Measurements from ENCODE around the gene FBXL13.

The FBXL13 gene

DNA sequence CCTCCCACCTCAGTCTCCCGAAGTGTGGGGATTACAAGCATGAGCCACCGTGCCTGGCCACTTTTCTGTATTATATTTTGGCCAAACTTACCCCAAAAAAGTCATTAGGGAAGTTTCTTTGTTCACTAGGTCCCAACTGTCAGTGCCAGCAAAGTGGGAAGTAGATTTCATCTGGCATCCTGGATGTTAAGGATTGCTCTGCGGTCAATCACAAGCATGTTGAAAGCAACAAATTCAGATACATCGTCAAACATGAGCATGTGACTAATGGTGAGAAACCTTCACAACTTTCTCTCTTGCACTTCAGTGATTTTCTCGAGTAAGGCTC is 176.1 kb downstream of the FBXL13 start:
- no peak overlapping the region for H3K4me3 ChIP-seq (ENCODE audit: low read depth, low read length)

DNA sequence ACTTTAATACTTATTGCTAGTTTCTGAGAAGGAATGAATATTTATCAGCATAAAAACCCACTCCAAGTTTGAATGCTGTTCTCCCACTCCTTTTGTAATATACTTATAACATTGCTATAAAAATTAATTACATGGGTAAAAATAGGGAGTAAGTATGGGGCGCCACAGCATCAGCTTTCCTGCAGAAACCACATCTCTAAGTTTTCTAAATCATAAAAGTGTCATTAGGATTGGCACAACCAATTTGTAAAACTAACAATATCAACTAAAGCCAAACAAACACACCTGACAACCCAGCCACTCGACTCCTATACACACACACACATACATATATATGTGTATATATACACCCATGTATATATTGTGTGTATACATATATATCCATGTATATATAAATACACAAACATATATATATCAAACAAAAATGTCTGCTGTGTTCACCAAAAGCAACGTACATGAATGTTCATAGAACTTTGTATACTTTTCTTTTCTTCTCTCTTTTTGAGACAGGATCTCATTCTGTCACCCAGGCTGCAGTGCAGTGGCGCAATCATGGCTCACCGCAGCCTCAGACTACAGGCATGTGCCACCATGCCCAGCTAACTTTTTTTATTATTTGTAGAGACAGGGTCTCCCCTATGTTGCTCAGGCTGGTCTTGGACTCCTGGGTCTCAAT is 176.6 kb downstream of the FBXL13 start:
- H3K4me3 ChIP-seq (ENCODE audit: low read depth, low read length): no peak overlapping the region

DNA sequence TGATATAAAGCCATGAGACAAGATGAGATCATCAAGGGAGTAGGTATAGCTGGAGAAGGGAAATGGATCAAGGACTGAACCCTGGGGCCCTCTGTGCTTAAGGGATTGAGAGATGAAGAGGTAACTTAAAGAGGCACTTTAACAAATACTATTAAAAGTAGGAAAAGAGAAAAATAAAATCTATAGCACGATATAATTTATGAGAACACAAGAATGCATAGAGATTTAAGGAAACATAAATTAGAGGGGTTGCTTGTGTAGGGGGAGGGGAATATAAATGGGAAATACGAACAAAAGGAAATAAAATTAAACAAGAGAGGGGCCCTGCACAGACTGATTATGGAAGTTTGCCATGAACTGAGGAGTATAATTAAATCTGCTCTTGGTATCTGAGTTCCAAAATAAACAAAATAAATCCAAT is 177.4 kb downstream of the FBXL13 start:
- no peak overlapping the region for H3K4me3 ChIP-seq (ENCODE audit: low read depth, low read length)

GRCh38 chr7:102896585-102896984 is 178.0 kb downstream of the FBXL13 start:
- H3K4me3 ChIP-seq (ENCODE audit: low read depth, low read length): no peak overlapping the region

DNA sequence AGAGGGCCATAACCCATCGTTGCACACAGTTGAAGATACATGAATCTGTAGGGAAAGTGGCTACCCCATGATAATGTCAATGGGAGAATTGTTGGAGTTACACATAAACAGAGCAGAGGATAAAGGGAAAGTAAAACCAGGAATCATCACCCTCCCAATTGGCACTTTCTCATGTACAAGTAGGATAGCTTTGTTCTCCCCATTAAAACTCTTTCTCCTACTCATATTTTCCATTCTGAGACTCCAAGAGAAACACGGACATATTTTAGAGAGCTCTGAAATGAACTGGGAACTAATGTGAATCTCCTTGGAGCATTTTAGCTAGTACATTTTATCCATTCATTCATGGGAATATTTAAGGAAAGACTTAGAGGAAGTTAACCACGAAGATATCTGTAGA is 179.0 kb downstream of the FBXL13 start:
- no peak overlapping the region for H3K4me3 ChIP-seq (ENCODE audit: low read depth, low read length)

DNA sequence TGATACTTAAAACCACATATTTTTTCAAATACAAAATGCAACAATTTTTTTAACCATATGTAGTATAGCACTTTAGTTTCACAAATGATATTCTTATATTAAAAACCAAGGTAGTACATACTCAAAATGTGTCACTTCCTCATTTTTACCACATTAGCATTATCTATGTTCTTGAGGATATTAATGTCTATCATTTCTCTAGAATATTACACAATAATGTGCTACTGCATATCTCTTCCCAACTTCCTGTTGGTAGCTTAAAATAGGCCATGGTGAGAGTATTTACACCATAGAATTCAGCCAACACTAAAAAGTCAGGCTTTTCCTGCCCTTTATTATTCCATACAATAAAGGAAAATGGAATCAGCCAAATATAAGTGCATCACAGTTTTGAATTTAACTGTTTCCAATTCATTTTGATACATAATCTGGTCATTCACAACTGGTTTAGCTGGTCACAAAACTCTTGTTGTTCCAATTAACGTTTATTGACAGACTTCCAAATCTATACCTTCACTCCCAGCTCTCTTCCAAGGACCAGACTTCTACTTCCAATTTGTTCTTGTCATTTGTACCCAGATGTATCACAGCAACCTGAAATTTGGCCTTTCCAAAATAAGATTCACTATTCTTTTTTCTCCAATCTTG is 181.8 kb downstream of the FBXL13 start:
- no peak overlapping the region for H3K4me3 ChIP-seq (ENCODE audit: low read depth, low read length)

DNA sequence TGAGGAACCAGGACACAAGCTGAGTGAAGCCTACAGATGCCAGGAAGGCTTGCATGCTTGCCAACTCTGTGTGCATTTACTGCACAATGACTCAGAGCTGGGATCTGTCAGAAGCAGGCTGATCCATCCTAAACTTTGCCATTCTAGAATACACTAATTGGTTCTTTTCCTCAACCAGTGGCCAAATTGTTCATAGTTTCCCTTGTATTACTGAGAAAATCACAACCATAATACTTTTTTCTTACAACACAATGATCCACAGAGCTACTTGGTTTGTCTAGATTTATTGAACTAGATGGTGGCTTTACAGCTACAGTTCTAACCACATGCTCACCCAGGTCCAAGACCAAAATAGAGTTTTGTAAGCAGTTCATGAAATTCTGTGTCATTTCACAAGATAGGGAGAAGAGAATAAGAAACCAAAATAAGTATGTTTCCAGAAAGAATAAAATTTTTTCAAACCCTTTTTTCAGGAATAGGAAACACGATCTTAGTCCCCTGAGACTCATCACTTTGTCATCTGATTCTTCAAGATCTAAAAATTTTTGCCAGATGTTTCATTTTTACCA is 182.8 kb downstream of the FBXL13 start:
- H3K4me3 ChIP-seq (ENCODE audit: low read depth, low read length): no peak overlapping the region

DNA sequence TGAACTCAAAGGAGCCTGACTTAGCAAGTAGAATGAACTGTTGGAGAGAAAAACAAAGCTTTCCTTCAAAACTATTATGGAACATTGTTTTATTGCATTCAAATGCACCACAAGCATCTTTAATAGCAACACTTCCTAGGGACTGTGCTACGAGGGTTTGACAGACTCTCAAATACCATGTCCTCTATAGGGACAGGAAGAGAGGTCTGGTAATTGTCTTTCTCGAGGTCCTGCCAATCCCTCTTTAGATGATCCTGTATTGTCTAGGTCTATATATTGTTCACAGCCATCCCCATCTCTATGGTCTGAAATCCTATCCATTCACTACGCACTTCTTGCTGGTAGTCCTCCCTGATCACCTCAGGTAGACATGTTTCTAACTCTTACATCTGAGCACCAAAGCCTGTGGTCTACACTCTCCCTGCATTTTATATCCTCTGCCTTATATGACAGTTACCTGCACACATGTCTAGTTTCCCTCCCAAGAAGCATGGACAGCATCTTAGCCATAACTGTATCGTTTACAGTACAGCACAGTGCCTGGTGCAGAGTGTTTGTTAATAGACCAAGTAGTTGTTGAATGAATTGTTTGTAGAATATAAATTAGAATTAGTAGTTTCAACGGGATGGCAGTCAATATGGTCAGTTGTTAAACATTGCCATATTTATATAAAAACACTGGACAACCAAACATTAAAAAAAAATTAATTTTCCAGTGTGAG is 183.5 kb downstream of the FBXL13 start:
- H3K4me3 ChIP-seq (ENCODE audit: low read depth, low read length): no peak overlapping the region

DNA sequence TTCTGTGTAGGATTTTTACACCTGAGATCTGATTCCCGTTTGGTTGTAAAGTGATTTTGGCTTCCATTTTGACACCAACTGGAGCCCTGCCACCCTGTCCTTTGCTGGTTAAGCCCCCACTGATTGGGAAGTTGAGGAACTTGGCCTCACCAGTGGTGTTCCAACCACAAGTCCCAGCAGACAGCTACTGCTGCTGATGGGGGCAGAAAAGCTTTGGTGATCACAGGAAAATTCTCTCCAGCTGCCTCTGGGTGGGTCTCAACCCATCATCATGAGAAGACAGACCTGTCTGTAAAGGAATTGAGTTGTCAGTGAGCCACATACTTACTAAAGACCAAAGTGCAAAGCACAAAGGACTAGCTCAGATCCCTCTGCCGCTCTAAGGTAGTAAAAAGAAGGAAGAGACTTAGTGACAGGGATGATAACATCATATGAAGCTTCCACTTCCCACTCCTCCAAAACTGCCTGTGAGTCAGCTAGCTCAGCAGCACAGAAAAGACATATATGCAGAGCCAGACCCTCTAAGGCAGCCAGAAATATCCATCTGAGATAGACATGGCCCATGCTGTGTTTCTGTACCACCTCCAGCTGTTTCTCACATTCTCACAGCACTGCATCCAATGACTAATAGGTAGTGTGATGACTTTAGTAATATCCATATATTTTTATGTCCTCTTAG is 184.2 kb downstream of the FBXL13 start:
- H3K4me3 ChIP-seq (ENCODE audit: low read depth, low read length): no peak overlapping the region

DNA sequence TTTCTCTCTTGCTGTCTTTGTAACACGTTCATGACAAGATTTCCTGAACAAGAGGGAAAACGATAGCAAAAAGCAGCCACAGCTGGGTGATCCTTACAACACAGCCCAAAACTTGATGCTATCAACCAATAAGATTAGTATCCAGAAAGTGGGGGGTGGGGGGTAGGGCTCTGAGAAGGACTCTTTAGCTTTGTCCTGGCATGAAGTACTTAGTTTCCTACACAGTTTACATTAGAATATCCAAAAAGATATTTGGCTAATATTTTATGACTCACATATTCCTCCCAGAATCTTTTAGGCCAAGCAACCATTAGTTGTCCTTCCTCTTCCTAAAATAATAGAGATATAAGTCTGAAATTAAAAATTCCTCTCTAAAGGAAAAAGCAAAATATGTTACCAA is 184.7 kb downstream of the FBXL13 start:
- H3K4me3 ChIP-seq (ENCODE audit: low read depth, low read length): no peak overlapping the region

DNA sequence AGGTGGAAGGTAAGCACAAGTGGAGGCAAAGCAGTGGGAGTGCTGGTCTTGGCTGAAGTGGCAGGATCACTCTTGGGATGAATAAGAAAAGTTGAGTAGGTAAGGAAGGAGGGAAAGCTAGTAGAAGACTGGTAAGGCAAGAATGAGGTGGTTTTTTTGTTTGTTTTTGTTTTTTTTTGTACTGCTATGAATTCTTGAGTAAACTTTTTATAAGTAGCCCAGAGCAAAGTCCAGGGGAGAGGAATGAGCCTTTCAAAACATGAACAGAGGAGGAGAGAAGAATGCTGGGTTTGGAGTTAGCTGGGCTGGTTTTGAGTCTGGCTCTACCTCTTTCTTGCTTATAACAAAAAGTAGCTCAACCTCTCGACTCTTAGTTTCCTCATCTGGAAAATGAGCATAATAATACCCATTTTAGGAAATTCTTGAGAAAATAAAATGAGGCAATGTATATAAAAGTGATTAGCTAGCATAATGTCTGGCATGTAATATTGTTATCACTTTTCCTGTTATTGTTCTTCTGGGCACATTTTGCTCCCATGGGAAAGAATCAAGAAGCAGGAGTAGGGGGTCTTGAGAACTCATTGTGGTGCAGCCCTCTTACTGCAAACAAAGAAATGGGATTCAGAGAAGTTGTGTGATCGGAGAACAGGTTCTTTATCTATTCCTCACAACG is 185.9 kb downstream of the FBXL13 start:
- H3K4me3 ChIP-seq (ENCODE audit: low read depth, low read length): no peak overlapping the region

GRCh38 chr7:102883098-102883860 is 191.3 kb downstream of the FBXL13 start:
- no peak overlapping the region for H3K4me3 ChIP-seq (ENCODE audit: low read depth, low read length)

DNA sequence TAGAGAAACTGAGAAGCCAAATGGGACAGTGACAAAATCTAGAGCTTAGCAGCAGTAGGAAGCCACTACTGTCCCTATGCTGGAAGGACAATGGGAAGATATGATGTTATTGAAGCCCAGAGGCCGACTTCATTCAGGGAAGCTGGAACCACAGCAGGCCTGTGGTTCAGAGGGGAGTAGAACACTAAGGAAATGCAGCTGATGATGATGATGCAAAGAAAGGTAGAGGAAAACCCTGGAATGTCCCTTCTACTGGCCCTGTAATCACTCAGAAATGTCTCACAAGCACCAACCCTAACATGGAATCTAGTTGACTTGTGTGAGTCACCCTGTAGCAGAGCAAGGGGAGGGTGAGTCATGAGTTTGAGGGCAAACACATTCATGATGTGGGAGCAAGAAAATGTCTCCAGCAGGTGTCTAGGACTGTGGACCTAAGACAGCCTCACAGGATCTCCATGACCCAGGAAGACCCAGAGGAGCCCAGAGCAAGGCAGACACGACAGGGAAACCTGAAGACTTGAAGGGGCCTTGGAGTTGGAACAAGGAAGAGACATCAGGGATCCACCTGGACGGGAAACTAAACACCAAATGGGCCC is 198.8 kb downstream of the FBXL13 start:
- H3K4me3 ChIP-seq (ENCODE audit: low read depth, low read length): no peak overlapping the region

- no peak overlapping the region for H3K4me3 ChIP-seq (ENCODE audit: low read depth, low read length)
Observed at GRCh38 chr7:102874966-102875365, 199.6 kb downstream of the FBXL13 start.

DNA sequence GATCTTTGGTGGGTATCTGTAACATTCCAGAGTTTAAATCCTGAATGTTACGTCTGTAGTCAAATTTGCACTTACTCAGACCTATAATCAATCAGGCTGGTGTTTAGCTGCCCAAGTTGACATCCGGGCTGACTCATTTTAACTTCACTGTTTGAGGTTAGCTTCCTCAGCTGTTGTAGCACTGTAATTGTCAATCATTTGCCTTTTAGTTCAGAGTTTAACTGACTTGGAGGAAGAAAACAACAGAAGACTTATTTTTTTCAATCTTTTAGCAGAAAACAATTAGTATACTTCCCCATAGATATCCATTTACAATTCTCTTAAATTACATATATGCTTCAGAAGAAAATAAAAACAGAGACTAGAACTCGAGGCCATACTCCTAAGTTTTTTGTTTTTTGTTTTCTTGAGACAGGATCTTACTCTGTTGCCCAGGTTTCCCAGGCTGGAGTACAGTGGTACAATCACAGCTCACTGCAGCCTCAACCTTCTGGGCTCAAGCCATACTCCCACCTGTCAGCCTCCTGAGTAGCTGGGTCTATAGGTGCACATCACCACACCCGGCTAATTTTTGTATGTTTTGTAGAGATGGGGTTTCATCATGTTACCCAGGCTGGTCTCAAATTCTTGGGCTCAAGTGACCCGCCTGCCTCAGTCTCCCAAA is 200.3 kb downstream of the FBXL13 start:
- H3K4me3 ChIP-seq (ENCODE audit: low read depth, low read length): no peak overlapping the region

GRCh38 chr7:102873470-102874165 is 201.0 kb downstream of the FBXL13 start:
- H3K4me3 ChIP-seq (ENCODE audit: low read depth, low read length): no peak overlapping the region

- H3K4me3 ChIP-seq (ENCODE audit: low read depth, low read length): no peak overlapping the region
Observed at GRCh38 chr7:102872460-102872859, 202.1 kb downstream of the FBXL13 start.

DNA sequence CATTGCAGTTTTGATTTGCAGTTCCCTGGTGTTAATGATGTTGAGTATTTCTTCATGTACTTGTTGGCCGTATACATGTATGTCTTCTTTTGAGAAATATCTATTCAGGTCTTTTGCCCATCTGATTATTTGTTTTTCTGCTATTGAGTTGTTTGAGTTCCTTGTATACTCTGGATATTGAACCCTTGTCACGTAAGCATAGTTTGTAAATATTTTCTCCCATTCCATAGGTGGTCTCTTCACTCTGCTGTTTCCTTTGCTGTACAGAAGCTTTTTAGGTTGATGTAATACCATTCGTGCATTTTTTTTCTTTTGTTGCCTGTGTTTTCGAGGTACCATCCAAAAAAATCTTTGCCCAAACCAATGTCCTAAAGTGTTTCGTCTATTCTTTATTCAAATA is 205.4 kb downstream of the FBXL13 start:
- H3K4me3 ChIP-seq (ENCODE audit: low read depth, low read length): no peak overlapping the region

All from iPS-11a (cell line).